ENCODE measurements around the gene CLEC4G.
"Not testable (repeated sequence)": the region's sequence is repeated elsewhere in the genome, so short reads cannot be mapped to it uniquely, and the experiment has no call there.

The CLEC4G gene

DNA sequence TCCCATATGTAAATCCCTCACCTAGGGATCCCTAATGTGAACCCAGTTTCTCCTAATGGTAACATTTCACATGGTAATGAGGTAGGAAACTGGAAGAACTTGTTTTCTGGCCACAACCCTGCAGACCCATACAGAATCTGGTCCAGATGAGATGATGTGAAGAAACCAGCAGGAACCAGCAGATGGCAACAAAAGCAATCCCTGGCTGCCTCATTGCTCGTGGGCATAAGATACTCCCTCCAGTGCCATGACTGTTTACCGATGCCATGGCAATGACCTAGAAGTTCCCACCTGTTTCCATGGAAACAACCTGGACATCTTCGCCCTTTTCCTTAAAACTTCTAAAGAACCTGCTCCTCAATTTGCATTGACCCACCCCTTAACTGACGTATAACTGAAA, 16.8 kb upstream of the CLEC4G start:
- Histone ChIP-seq H3K79me2 (ENCODE audit: insufficient read depth, low read length) (no peaks in the 10 kb centered on the region), H3K36me3 (ENCODE audit: insufficient read depth, low read length) (no peaks in the 10 kb centered on the region), H3F3A (ENCODE audit: low read depth) (no peaks in the 10 kb centered on the region), H3K9ac (ENCODE audit: low read depth, low read length, poor library complexity, severe bottlenecking) (no peak overlapping the region), H3K4me3 (ENCODE audit: low read length, poor library complexity, severe bottlenecking) (no peak overlapping the region), H3K27me3 (ENCODE audit: insufficient read depth, low read length, poor library complexity, severe bottlenecking) (no peaks in the 10 kb centered on the region), H3K9me3 (ENCODE audit: insufficient read depth, low read depth, low read length) (no peaks in the 10 kb centered on the region), H3K4me1 (ENCODE audit: insufficient read depth, low read length, poor library complexity, severe bottlenecking) (no peaks in the 10 kb centered on the region), H3K9me2 (replicated peaks; ENCODE audit: low read depth, low read length) (no peaks in the 10 kb centered on the region), H4K20me1 (ENCODE audit: insufficient read depth, low read length, poor library complexity, severe bottlenecking) (no peaks in the 10 kb centered on the region), H3K4me2 (ENCODE audit: low read depth, low read length, poor library complexity, severe bottlenecking) (no peak overlapping the region), H2AFZ (ENCODE audit: low read length) (no peak overlapping the region)
- no peak for TF ChIP-seq EZH2phosphoT487 (IDR thresholded peaks at IDR 0.05; ENCODE audit: borderline replicate concordance)
- TF ChIP-seq, protein P1, sequence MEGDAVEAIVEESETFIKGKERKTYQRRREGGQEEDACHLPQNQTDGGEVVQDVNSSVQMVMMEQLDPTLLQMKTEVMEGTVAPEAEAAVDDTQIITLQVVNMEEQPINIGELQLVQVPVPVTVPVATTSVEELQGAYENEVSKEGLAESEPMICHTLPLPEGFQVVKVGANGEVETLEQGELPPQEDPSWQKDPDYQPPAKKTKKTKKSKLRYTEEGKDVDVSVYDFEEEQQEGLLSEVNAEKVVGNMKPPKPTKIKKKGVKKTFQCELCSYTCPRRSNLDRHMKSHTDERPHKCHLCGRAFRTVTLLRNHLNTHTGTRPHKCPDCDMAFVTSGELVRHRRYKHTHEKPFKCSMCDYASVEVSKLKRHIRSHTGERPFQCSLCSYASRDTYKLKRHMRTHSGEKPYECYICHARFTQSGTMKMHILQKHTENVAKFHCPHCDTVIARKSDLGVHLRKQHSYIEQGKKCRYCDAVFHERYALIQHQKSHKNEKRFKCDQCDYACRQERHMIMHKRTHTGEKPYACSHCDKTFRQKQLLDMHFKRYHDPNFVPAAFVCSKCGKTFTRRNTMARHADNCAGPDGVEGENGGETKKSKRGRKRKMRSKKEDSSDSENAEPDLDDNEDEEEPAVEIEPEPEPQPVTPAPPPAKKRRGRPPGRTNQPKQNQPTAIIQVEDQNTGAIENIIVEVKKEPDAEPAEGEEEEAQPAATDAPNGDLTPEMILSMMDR (conservative IDR thresholded peaks at IDR 0.05; ENCODE audit: low read length), result peak; percentile 21

DNA sequence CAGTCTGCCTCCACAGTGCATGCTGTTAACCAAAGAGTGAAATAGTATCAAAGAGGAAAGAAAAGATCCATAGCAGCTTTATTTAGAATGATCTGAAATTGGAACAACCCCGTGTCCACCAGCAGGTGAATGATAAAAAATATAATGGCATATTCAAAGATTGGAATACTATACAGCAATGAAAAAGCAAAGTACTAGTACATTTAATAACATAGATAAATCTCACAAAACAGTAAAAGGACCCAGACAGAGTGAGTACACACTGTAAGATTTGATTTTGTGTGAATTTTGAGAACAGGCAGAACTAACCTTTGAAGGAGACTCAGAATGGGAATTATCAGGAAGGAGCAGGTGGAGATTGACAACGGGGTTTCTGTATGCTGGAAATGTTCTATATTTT, 16.3 kb upstream of the CLEC4G start:
- no peak overlapping the region for H2AFZ ChIP-seq (ENCODE audit: low read length)
- no peaks in the 10 kb centered on the region for H3K79me2 ChIP-seq (ENCODE audit: insufficient read depth, low read length)
- no peak overlapping the region for H3K4me2 ChIP-seq (ENCODE audit: low read depth, low read length, poor library complexity, severe bottlenecking)
- H3K9me2 ChIP-seq (replicated peaks; ENCODE audit: low read depth, low read length), result no peaks in the 10 kb centered on the region
- no peaks in the 10 kb centered on the region for H3K4me1 ChIP-seq (ENCODE audit: insufficient read depth, low read length, poor library complexity, severe bottlenecking)
- no peaks in the 10 kb centered on the region for H3F3A ChIP-seq (ENCODE audit: low read depth)
- H3K27me3 ChIP-seq (ENCODE audit: insufficient read depth, low read length, poor library complexity, severe bottlenecking), result no peaks in the 10 kb centered on the region
- TF ChIP-seq, protein P1 (conservative IDR thresholded peaks at IDR 0.05; ENCODE audit: low read length), result no peak
- no peak for TF ChIP-seq EZH2phosphoT487 (IDR thresholded peaks at IDR 0.05; ENCODE audit: borderline replicate concordance)
- no peak overlapping the region for H3K9ac ChIP-seq (ENCODE audit: low read depth, low read length, poor library complexity, severe bottlenecking)
- H3K4me3 ChIP-seq (ENCODE audit: low read length, poor library complexity, severe bottlenecking), result no peak overlapping the region
- no peaks in the 10 kb centered on the region for H4K20me1 ChIP-seq (ENCODE audit: insufficient read depth, low read length, poor library complexity, severe bottlenecking)
- no peaks in the 10 kb centered on the region for H3K36me3 ChIP-seq (ENCODE audit: insufficient read depth, low read length)
- no peaks in the 10 kb centered on the region for H3K9me3 ChIP-seq (ENCODE audit: insufficient read depth, low read depth, low read length)

DNA sequence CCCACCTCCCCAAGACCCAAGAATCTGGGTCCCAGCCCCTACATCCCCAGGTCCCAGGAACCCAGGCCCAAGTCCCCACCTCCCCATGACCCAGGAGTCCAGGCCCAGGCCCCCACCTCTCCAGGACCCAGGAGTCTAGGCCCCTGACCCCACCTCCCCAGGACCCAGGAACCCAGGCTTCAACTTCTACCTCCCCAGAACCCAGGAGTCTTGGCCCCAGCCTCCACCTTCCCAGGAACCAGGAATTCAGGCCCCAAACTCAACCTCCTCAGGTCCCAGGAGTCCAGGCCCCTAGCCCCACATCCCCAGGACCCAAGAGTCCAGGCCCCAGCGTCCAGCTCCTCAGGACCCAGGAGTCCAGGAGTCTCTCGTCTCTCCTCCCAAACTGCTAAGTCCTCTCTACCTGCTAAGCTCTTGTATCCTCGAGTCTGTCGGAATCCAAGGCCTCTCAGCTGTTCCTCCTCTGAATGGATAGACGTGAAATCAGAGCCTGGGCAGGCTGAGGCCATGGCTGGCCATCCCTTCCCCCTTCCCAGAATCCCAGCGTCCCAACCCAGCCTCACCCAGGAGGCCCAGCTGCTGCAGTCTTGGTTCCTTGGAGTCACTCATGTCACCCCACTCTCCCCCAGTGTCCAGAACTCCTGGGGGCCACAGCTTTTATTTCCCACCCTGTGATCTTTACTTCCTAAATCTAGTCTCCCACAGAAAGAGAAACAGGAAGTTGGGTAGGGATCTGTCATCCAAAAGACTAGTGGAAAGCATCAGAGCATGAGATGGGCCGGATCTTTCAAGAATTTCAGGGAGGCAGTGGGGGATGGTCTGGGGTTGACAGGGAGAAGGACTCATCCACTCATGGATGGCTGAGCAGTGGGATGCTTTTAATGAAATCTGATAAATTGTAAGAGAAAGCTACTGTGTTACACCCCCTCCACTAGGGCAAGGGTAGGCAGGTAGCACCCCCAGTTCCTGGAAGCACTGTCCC, 15.3 kb upstream of the CLEC4G start, which contains the start of gene CD209:
CD209 (minus strand) TSS at position 632 of the 982 bp plus-strand sequence; CDS start at position 609, 23 bp downstream.
- Histone ChIP-seq H3K4me3 (ENCODE audit: low read length, poor library complexity, severe bottlenecking) (no peak within 1 kb of the TSS), H3K36me3 (ENCODE audit: insufficient read depth, low read length) (no peaks in the 10 kb centered on the region), H3K79me2 (ENCODE audit: insufficient read depth, low read length) (no peaks in the 10 kb centered on the region), H3K27me3 (ENCODE audit: insufficient read depth, low read length, poor library complexity, severe bottlenecking) (no peaks in the 10 kb centered on the region), H3K9ac (ENCODE audit: low read depth, low read length, poor library complexity, severe bottlenecking) (no peak within 1 kb of the TSS), H3K4me1 (ENCODE audit: insufficient read depth, low read length, poor library complexity, severe bottlenecking) (no peaks in the 10 kb centered on the region), H3K9me2 (replicated peaks; ENCODE audit: low read depth, low read length) (no peaks in the 10 kb centered on the region), H2AFZ (ENCODE audit: low read length) (no peak within 1 kb of the TSS), H3K9me3 (ENCODE audit: insufficient read depth, low read depth, low read length) (no peaks in the 10 kb centered on the region), H4K20me1 (ENCODE audit: insufficient read depth, low read length, poor library complexity, severe bottlenecking) (no peaks in the 10 kb centered on the region), H3F3A (ENCODE audit: low read depth) (no peaks in the 10 kb centered on the region), H3K4me2 (ENCODE audit: low read depth, low read length, poor library complexity, severe bottlenecking) (no peak within 1 kb of the TSS)
- TF ChIP-seq EZH2phosphoT487 (IDR thresholded peaks at IDR 0.05; ENCODE audit: borderline replicate concordance), result no peak
- TF ChIP-seq, protein P1 (conservative IDR thresholded peaks at IDR 0.05; ENCODE audit: low read length), result no peak

DNA sequence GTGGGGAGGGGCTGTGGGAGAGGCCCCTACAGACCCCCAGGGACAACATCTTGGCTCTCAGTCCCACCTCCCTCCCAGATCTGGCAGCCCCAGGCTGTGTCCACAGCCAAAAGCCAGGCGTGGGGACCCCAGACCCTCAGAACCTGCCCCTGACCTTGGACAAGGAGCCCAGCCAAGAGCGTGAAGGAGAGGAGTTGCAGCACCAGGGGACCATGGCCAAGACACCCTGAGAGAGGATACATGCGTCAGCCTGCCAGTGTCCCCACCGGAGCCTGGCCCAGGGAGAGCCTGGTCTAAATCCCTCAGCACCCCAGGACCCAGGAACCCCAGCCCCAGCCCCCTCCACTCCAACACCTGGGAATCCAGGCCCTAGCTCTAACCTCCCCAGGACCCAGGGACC, 14.4 kb upstream of the CLEC4G start:
- not testable (repeated sequence) for H3K4me1 ChIP-seq (ENCODE audit: insufficient read depth, low read length, poor library complexity, severe bottlenecking); H3K9me2 ChIP-seq (replicated peaks; ENCODE audit: low read depth, low read length); H3F3A ChIP-seq (ENCODE audit: low read depth); H3K36me3 ChIP-seq (ENCODE audit: insufficient read depth, low read length); H4K20me1 ChIP-seq (ENCODE audit: insufficient read depth, low read length, poor library complexity, severe bottlenecking); H3K9ac ChIP-seq (ENCODE audit: low read depth, low read length, poor library complexity, severe bottlenecking); H3K4me2 ChIP-seq (ENCODE audit: low read depth, low read length, poor library complexity, severe bottlenecking); H3K9me3 ChIP-seq (ENCODE audit: insufficient read depth, low read depth, low read length); H3K27me3 ChIP-seq (ENCODE audit: insufficient read depth, low read length, poor library complexity, severe bottlenecking); H3K4me3 ChIP-seq (ENCODE audit: low read length, poor library complexity, severe bottlenecking); H2AFZ ChIP-seq (ENCODE audit: low read length); H3K79me2 ChIP-seq (ENCODE audit: insufficient read depth, low read length)
